ENCODE measurements around the gene GRAMD1A.

GRCh38 chr19:35021016-35021415, 20.9 kb downstream of the GRAMD1A start:
- TF ChIP-seq GABPA (IDR thresholded peaks at IDR 0.05; ENCODE audit: low read depth) (no peak), USF2 (IDR thresholded peaks at IDR 0.05; ENCODE audit: borderline replicate concordance, low read depth, low read length) (no peak), CTCF (IDR thresholded peaks at IDR 0.05) (no peak), SMC3 (IDR thresholded peaks at IDR 0.05; ENCODE audit: low read depth, low read length) (no peak), MEF2A (IDR thresholded peaks at IDR 0.05; ENCODE audit: borderline replicate concordance, low read depth) (no peak), USF1 (IDR thresholded peaks at IDR 0.05; ENCODE audit: borderline replicate concordance, low read depth) (no peak), SIN3A (IDR thresholded peaks at IDR 0.05; ENCODE audit: borderline replicate concordance, low read depth, low read length) (no peak), YY1 (IDR thresholded peaks at IDR 0.05; ENCODE audit: low read depth) (no peak), TAF1 (IDR thresholded peaks at IDR 0.05; ENCODE audit: borderline replicate concordance, low read depth, low read length) (no peak), PBX3 (IDR thresholded peaks at IDR 0.05) (no peak), REST (IDR thresholded peaks at IDR 0.05; ENCODE audit: low read depth, low read length) (no peak), RAD21 (IDR thresholded peaks at IDR 0.05; ENCODE audit: low read length) (no peak)

All from SK-N-SH (cell line).